ENCODE data around the gene ANO8.

Gene ANO8

GRCh38 chr19:17341845-17342244 lies 7.2 kb upstream of the ANO8 start:
- DNase-seq, result no peak

GRCh38 chr19:17341386-17341785 lies 6.7 kb upstream of the ANO8 start:
- DNase-seq, result no peak

GRCh38 chr19:17340871-17341357 lies 6.3 kb upstream of the ANO8 start:
- no peak for DNase-seq

- DNase-seq, result no peak
Measured at GRCh38 chr19:17340302-17340870, 5.7 kb upstream of the ANO8 start.

- no peak for DNase-seq
Measured at GRCh38 chr19:17339088-17339741, 4.6 kb upstream of the ANO8 start.

- no peak for DNase-seq
Measured at GRCh38 chr19:17338433-17339078, 3.9 kb upstream of the ANO8 start.

- peak; percentile 58 for DNase-seq
Measured at GRCh38 chr19:17337675-17338432, 3.2 kb upstream of the ANO8 start.

GRCh38 chr19:17336872-17337674 lies 2.4 kb upstream of the ANO8 start, which contains the start of gene GTPBP3:
GTPBP3 (plus strand) TSS chr19:17337553; CDS start chr19:17337612, 59 bp downstream.
- DNase-seq, result peak; percentile 99

GRCh38 chr19:17335575-17335974 lies 920 bp upstream of the ANO8 start:
- DNase-seq, result peak; percentile 34

GRCh38 chr19:17333611-17334413 lies 843 bp downstream of the ANO8 start:
- DNase-seq, result no peak

- DNase-seq, result peak; percentile 63
Measured at GRCh38 chr19:17332677-17333581, 1.7 kb downstream of the ANO8 start.

GRCh38 chr19:17332360-17332676 lies 2.3 kb downstream of the ANO8 start:
- DNase-seq, result no peak

- DNase-seq, result peak; percentile 75
Measured at GRCh38 chr19:17331045-17331558, 3.6 kb downstream of the ANO8 start.

- DNase-seq, result no peak
Measured at GRCh38 chr19:17330262-17331044, 4.2 kb downstream of the ANO8 start.

- peak; percentile 59 for DNase-seq
Measured at GRCh38 chr19:17329366-17330261, 5.0 kb downstream of the ANO8 start.

- DNase-seq, result peak; percentile 71
Measured at GRCh38 chr19:17328517-17329365, 5.9 kb downstream of the ANO8 start.

All from DMS53 (cell line).